GM20431 (cell line): ENCODE measurements around the gene SH2B3.
"Not testable (repeated sequence)": the region's sequence is repeated elsewhere in the genome, so short reads cannot be mapped to it uniquely, and the experiment has no call there.

Source experiments
- in situ Hi-C: fragments of 300-500 bp; cut with MseI, MboI; formaldehyde crosslinking; loops from one replicate; pipeline ENCODE4 v1.15.0; 2020; ENCODE audit warnings: low sequenced_read_pairs; ENCODE audit not compliant: unreplicated experiment

The SH2B3 gene

DNA sequence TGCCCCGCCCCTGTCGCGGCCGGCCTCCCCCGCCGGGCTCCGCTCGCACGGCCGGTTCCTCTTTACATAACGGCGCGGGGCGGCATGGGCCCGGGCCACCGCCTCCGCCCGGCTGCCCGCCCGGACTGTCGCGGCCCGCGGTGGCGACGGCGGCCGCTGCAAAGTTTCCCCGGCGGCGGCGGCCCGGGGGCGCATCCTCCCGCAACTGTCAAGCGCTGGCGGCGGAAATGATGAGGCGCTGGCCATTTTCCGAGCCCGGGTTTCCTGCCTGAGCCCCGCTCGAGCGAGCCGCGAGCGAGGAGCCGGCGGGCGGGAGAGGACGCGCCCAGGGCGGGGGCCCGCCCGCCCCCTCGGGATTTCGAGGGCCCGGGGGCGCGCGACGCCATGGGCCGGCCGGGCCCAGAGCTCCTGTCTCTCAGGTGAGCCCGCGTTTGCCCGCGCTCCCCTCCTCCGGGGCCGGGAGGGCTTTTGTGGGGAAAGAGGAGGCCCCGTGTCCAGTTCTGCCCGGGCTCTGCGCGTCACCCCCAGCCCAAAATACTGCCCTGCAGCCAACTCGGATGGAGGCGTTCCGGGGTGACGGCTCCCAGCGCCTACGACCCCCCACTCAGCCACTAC lies at the start of gene SH2B3:
SH2B3 (plus strand) TSS at position 65 of the 615 bp plus-strand sequence. CDS start 12,223 bp downstream, outside the sequence.
- in situ Hi-C loops = no loop called here

- in situ Hi-C loops = no loop called here
Observed at GRCh38 chr12:111359231-111359913, 46.4 kb upstream of the SH2B3 start.

GRCh38 chr12:111359914-111360276 lies 45.8 kb upstream of the SH2B3 start:
- in situ Hi-C loops = no loop called here

DNA sequence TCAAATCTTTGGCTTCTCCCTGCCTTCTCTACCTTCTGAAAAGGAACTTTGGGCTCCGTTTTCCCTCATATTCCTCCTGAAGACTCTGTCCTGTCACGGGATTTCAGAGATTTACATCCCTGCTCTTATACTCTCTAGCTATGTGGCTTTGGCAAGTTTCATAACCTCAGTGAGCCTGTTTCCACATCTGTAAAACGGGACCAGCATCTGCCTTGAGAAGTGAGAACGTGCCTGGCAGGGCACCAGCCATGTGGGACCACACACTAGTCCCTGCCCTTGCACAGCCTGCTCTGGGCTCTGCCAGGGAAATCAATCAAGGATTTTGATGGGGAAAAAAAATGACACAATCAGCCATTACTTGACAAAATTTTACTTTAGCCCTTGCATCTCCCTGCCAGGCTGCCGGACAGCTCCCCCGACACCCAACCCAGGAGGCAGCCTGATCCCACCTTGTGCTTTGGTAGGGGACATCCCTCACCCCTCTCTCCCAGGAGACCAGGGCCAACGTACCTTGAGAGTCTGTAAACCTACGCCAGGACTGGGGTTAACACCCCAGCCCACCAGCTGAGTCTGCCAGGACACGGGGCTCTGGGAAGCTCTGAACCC lies 45.3 kb upstream of the SH2B3 start:
- in situ Hi-C loops = no loop called here

DNA sequence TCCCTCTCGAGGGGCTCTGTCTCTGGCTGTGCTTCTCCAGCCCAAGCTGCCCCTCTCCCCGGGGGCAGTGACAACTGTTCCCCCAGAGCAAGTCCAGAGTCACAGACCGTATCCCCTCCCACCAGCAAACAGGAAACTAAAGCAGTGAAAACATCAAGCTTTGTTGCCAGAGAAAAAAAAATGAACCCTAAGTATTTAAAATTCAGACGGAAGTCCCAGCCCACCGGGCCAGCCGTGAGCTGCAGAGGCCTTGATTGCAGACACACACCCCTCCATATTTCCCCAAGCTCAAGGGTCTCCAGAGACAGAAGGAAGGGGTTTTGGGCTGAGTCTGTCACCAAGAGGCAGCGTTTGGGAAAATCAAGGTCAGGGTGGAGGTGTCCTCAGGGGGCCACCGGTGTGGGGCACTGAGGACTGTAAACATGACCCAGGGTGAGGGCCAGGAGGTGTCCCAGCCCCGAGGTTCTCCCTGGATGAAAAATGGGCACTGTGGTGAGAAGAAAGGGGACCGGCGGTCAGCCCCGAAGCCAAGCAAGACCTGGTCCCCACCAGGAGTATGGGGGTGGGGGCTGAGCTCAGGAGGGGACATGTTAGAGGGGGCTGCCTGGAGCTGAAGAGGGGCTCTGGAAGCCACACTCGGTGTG lies 44.5 kb upstream of the SH2B3 start:
- in situ Hi-C loops = no loop called here

- in situ Hi-C loops = no loop called here
Observed at GRCh38 chr12:111361717-111362576, 43.8 kb upstream of the SH2B3 start.

DNA sequence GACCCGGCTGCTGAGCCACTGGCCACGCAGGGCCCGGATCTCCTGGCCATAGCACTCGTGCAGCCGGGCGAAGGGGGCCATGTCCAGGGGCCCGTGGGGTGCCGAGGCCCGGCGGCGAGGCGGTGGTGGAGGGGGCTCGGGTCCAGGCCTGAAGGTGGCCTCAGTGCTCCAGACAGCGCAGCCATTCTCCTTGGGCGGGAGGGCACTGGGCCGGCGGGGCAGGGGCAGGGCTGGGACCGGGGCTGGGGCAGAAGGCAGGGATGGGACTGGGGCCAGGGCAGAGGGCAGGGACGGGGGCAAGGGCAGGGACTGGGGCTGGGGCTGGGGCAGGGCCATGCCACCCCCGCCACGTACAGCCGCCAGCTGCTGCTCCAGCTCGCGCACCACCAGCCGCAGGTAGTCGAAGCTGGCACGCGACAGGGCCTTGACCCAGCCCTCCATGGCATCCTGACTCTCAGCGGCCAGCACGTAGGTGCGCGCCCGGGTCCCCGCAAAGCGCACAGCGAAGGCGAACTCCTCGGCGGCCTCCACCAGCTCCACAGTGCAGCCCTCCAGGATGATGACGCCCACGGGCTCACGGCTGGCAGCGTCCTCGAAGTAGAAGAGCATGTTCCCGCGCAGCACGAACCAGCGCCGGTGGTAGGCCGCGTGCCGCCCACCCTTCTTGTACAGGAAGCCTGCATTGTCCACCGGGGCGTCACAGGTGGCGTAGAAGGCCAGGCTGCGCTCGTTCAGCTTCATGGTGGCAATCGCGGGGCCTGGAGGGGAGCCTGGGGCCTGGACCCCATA lies 42.8 kb upstream of the SH2B3 start:
- in situ Hi-C loops = no loop called here

DNA sequence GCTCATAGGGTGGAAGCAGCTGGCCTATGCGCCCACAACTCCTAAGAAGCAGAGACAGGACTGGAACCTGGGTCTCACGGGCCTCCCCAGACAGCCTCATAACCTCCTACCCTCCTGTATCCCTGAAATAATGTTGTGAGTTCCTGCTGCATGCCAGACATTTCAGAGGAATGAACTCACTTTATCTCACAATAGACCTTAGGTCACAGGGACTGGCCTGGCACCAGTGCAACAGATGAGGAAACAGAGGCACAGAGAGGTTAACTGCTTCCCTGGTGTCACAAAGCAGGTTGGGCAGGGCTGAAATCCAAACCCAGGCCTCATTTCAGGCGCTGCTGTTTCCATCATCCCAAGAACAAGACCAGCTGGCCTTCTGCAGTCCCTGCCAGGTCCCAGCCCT lies 42.1 kb upstream of the SH2B3 start:
- in situ Hi-C loops = no loop called here

- in situ Hi-C loops = no loop called here
Observed at GRCh38 chr12:111366075-111366474, 39.6 kb upstream of the SH2B3 start.

- in situ Hi-C loops = no loop called here
Observed at GRCh38 chr12:111366583-111366982, 39.1 kb upstream of the SH2B3 start.

DNA sequence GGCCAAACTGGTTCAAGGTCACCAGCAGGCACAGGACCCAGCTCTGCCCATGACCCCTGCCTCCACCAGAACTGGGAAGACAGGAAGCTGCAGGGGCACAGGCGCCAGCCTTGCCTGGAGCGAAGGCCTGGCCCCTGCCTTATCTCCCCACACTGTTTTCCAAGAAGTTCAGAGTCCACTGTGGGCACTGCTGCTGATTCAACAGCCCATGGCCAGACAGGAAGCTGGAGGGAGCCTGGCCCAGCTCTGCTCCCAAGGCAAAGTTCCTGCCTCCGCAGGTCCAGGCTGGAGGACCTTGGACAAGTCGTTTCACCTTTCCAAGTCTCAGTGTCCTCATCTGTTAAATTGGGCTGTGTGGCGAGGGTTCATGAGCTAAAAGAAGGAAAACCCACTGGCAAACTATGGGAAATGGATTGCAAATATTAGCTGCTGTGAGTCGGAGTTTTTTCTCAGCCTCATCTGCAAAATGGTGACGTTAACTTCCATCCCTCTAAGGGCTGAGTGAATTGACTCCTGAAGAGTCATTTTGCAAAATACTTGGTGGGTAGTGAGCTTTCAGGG lies 38.0 kb upstream of the SH2B3 start:
- in situ Hi-C loops = no loop called here

- in situ Hi-C loops = no loop called here
Observed at GRCh38 chr12:111368291-111368787, 37.4 kb upstream of the SH2B3 start.

DNA sequence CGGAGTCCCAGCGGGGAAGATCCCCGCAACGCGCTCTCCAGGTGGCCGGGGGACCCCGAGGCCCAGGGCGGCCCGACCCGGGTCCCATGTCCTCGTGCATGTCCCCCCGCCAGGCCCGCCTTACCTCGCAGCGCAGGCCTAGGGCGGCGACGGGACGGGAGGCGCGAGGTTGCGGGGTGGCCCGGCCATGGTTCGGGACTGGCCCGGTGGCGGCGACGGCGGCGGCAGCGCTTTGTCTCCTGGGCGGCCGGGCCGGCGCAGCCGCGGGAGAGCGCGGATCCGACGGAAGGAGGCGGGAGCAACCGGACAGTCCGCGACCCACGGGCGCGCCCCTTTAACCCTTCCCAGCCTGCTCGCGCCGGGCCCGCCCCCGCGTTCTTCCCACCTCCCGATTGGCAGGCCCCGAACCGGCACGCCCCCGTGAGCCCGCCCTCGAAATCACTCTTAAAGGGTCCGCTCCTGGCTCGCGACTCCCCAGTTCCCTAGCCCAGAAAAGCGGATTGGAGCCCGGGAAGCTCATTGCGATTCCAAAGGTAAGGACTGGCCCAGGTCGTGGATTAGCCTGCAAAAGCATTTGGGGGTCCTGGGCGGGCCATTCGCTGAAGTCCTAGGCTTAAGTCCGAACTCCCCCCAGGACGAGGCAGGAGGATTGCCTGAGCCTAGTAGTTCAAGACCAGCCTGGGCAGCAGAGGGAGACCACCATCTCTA lies 36.8 kb upstream of the SH2B3 start, which contains the start of gene PHETA1:
PHETA1 (minus strand) TSS at position 308 of the 708 bp plus-strand sequence. CDS start 5,668 bp downstream, outside the sequence.
- in situ Hi-C loops = no loop called here

- in situ Hi-C loops = no loop called here
Observed at GRCh38 chr12:111369496-111370220, 36.1 kb upstream of the SH2B3 start.

- in situ Hi-C loops = not testable (repeated sequence)
Observed at GRCh38 chr12:111373231-111373630, 32.5 kb upstream of the SH2B3 start.

DNA sequence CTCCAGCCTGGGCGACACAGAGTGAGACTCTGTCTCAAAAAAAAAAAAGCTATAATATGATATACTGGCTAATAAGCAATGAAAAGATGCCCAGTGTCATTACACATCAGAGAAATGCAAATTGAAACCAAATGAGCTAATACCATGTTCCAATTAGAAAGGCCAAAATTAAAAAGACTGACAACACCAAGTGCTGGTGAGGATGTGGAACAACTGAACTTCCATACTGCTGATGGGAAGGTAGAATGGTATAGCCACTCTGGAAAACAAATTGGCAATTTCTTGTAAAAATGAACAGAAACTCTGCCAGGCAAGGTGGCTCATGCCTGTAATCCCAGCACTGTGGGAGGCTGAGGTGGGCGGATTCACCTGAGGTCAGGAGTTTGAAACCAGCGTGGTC lies 28.3 kb upstream of the SH2B3 start:
- in situ Hi-C loops = loop anchor here (25.0 kb wide), 1 partner anchor 160 kb away; no protein-coding TSS in a partner anchor

DNA sequence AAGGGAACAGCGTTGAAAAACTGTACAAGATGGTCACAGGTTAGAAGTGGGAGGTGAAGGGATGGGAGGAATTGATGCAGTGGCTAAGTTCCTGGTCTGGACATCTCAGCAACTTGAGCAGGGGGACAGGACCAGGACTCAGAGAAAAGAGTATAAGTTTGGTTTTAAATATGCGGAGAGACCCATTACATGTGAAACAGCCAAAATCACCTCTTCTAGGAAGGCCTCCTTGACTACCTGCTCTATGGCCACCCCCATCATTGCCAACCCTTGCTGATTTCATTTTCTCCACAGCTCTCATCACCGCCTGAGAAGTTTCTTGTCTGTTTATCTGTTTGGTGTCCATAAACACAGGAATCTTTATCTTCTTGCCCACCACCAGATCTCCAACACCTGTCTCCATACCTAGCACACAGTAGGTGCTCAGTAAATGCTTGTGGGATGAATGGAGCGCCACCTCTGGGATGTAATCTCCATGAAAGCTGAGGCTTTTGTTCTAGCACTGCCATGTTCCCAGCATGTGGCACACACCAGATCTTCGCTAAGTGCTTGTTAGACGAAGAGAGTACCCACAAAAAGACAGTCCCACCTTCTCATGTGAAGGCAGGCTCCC lies 25.7 kb upstream of the SH2B3 start:
- in situ Hi-C loops = loop anchor here (25.0 kb wide), 1 partner anchor 157 kb away; no protein-coding TSS in a partner anchor
